Subcutaneous preadipocyte (primary cell): ENCODE data around the gene ACP7. TPM values are rescaled to one million over a fixed set of nuclear protein-coding genes. Genes with fewer than 3 reads are reported as not detected.

Experiments used
- total RNA-seq: library from RNA; depleted of rRNA; stranded (reverse); fragments of >200 nt; gene quantifications from 2 replicates; pipeline ENCODE4 v1.2.3, GENCODE V29; 2012

ACP7 gene, protein sequence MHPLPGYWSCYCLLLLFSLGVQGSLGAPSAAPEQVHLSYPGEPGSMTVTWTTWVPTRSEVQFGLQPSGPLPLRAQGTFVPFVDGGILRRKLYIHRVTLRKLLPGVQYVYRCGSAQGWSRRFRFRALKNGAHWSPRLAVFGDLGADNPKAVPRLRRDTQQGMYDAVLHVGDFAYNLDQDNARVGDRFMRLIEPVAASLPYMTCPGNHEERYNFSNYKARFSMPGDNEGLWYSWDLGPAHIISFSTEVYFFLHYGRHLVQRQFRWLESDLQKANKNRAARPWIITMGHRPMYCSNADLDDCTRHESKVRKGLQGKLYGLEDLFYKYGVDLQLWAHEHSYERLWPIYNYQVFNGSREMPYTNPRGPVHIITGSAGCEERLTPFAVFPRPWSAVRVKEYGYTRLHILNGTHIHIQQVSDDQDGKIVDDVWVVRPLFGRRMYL
- total RNA-seq: under 0.01 and 0.98 TPM in 2 replicates

GRCh38 chr19:39083983-39084731, at the start of gene ACP7:
Gene ACP7 (plus strand): TSS chr19:39084368. CDS start chr19:39085270, 902 bp downstream.

GRCh38 chr19:39125554-39126311, 41.6 kb downstream of the ACP7 start, which contains the start of gene PAK4:
Gene PAK4 (plus strand): TSS chr19:39125786. CDS start chr19:39169554, 43,768 bp downstream.

Other genes with a start within 250 kb of the ACP7 start
- gene HNRNPL, start 234.4 kb upstream of the ACP7 start, total RNA-seq: 216 and 330 TPM in 2 replicates
- gene RINL, start 206.1 kb upstream of the ACP7 start, total RNA-seq: 2.2 and 4.3 TPM in 2 replicates
- gene SIRT2, start 184.8 kb upstream of the ACP7 start, total RNA-seq: 42.2 and 45.9 TPM in 2 replicates
- gene NFKBIB, start 184.4 kb upstream of the ACP7 start, total RNA-seq: 6.6 and 8.8 TPM in 2 replicates
- gene CCER2, start 172.2 kb upstream of the ACP7 start, total RNA-seq: not detected in 2 replicates
- gene SARS2, start 153.6 kb upstream of the ACP7 start, total RNA-seq: 21.3 and 32.6 TPM in 2 replicates
- gene MRPS12, start 153.4 kb upstream of the ACP7 start, total RNA-seq: 43.6 and 49.2 TPM in 2 replicates
- gene FBXO17, start 108.6 kb upstream of the ACP7 start, total RNA-seq: 24.3 and 30.7 TPM in 2 replicates
- 1.8 and 2.2 TPM in 2 replicates for gene FBXO27, start 51.8 kb upstream of the ACP7 start, total RNA-seq
- 6.6 and 11.9 TPM in 2 replicates for gene PAK4, start 41.4 kb downstream of the ACP7 start, total RNA-seq
- not detected in 2 replicates for gene NCCRP1, start 112.6 kb downstream of the ACP7 start, total RNA-seq
- gene SYCN, start 119.9 kb downstream of the ACP7 start, total RNA-seq: not detected in 2 replicates
- not detected in 2 replicates for gene IFNL3, start 160.6 kb downstream of the ACP7 start, total RNA-seq
- gene IFNL4, start 164.5 kb downstream of the ACP7 start, total RNA-seq: not detected in 2 replicates
- not detected in 2 replicates for gene IFNL2, start 184.0 kb downstream of the ACP7 start, total RNA-seq
- not detected in 2 replicates for gene IFNL1, start 212.0 kb downstream of the ACP7 start, total RNA-seq
- gene LRFN1, start 236.5 kb downstream of the ACP7 start, total RNA-seq: under 0.01 and 0.20 TPM in 2 replicates